HG03060 (cell line): ENCODE measurements around the gene ACAD10.
A peak's percentile ranks its signal among the peaks of the same experiment; 100 is the strongest.
"Not testable (repeated sequence)": the region's sequence is repeated elsewhere in the genome, so short reads cannot be mapped to it uniquely, and the experiment has no call there.

ENCODE experiments used
- ATAC-seq: cut with Tn5 transposase; IDR thresholded peaks from one replicate; pipeline ENCODE4 v1.9.1; 2021; ENCODE audit warnings: low read depth, moderate number of reproducible peaks; ENCODE audit not compliant: unreplicated experiment

The ACAD10 gene

DNA sequence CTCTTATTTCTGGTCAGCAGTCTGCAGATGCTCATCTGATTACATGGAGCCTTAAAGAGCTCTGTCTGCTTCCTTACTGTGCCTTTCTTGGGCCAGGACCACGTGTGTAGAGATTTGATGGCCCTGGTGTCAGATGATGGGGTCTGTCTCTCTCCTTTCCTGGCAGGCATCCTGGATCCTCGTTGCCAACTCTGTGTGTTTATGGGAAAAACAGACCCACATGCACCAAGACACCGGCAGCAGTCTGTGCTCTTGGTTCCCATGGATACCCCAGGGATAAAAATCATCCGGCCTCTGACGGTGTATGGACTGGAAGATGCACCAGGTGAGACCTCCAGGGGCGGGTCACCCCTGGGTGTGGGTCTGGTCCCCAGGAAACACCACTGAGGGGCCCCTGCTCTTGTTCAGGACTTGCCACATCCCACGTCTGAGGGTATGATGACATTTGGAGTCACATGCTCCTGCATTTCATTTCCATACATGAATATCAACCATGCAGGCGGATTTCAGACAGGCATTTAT, 62.4 kb downstream of the ACAD10 start:
- ATAC-seq: no peak

DNA sequence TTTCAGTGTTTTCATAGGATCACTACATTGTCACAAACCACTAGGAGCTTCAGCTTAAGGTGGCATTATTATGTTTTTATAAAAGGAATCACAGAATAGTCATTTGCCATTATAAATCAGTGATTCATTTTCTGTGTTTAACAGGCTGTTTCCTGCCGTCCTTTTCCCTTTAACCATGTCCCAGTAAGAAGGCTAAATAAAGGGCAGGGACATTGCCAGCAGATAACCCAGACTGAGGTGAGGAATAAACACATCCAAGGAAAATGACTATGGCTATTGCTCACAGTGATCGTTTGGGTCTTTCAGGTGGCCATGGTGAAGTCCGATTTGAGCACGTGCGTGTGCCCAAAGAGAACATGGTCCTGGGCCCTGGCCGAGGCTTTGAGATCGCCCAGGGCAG, 63.0 kb downstream of the ACAD10 start:
- ATAC-seq: no peak

DNA sequence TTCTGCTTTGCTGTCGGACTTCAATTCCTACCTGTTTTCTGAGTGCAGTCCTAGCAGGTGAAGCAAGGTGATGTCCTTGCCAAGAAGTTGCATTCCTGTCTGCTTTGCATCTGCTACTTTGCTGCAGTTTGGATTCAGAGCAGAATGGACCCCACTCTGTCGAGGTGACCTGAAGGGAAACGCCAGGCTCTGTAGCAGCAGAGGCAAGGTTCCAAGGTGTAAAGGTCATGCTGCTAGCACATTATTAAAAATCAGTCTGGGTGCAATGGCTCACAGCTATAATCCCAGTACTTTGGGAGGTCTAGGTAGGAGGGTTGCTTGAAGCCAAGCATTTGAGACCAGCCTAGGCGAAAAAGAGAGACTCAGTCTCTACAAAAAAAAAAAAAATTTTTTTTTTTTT, 63.5 kb downstream of the ACAD10 start:
- no peak for ATAC-seq

DNA sequence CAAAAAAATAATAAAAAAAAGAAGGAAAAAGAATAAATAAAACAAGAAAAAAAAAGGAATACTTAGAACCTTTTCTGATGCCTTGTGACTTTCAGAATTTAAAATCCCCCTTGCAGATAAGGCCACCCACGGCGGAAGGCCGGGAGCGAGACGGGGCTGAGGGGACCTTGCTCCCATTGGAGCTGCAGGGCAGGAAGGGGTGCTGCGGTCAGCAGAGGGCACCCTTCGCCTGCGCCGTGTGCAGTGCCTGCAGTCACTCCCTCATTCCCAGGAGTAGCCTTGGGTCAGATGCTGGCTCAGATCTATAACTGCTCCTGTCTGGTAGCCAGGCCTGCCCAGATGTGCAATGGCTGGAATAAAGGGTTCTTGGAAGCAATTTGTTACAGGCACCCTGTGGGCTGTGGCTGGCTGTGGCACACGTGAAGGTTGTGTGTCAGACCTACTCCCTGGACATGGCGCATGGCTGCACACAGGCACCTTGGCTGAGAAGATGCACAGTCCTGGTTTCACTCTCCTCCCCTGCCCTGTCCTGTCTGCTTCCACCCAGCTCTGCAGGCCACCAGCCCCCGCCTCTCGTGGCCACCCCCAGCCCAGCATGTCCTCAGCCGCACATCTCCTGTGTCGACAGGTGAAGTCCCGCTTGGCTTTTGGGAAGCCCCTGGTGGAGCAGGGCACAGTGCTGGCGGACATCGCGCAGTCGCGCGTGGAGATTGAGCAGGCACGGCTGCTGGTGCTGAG, 67.5 kb downstream of the ACAD10 start:
- no peak for ATAC-seq

DNA sequence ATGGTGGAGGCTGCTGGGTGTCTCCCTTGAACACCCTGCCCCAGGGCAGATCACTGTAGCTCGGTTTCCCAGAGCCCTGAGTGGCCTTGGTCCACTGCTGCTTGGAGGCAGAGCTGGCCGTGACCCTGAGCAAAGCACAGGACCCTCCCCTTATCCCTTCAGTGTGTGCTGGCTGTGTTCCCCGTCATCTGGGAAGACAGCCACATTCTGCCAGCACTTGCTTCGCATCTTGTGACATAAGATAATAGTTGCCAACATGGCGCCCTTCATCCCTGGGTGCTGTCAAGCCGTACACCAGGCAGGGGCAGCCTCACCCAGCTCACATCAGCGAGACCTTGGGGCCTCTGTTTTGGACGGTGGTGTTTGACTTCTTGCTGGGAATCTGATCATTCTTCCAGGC, 68.8 kb downstream of the ACAD10 start:
- no peak for ATAC-seq

DNA sequence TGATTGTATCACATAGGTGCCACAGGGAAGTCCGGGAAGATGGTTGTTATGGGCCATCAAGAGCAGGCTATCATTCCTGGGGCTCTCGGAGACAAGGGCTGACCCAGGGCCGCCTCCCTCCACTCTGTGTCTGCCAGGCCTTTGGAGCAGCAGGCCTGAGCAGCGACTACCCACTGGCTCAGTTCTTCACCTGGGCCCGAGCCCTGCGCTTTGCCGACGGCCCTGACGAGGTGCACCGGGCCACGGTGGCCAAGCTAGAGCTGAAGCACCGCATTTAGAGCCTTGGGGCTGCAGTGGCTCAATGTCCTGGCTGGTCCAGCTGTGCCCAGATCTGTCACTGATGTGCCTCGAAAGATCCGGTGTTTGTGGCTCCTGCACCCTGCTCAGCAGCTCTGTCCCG, 70.3 kb downstream of the ACAD10 start:
- ATAC-seq: no peak

DNA sequence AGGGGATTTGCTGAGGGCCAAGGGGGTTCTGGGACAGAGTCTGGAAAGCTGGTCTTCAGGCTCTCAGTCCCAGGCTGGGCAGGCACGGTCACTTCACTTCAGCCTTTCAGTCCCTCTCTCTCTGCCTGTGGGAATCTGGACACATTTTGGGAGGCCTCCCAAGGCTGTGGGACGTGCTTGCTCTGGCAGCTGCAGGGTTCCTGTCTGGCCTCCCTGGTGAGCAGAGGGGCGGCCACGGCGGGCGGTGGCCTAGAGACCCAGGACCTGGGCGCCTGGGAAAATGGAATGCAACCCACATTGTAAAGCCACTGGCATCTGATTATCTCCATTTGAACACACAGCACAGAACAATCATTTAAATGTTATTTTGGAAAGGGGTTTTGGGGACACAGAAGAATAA, 70.8 kb downstream of the ACAD10 start:
- ATAC-seq: no peak

DNA sequence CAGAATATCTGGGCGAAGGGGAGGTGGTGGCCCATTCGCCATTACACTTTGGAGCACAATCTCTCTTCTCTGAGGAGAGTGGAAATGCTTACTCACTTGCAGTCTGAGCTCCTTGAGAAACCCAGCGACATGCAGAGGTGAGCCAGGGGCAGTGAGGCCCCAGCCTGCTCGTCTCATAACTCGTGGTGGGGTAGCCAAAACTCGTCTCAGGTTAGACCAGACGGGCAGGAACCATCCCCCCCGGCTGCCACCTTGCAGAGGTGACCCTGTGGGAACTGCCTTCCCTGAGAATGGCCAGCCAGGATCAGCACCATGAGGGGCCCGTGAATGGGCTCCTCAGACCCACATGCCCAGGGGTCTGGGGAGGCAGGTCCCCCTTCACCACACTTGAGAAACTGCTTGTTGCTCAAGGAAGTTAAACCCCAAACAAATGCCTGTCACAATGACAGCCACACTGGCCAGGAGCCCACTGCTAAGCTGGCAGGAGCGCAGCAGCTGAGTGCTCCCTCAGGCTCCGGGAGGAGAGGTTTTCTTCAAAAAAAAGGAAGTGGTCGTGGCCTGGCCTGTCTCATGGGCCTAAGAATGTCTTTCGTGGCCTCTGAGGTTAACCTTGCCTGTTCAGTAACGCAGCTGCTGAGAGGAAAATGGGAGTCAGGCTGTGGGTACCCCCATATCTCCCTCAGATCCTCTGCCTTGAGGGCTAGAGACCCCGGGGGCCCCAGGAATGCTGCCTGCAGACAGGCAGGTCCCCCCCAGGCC, 71.7 kb downstream of the ACAD10 start:
- peak; percentile 41 for ATAC-seq

DNA sequence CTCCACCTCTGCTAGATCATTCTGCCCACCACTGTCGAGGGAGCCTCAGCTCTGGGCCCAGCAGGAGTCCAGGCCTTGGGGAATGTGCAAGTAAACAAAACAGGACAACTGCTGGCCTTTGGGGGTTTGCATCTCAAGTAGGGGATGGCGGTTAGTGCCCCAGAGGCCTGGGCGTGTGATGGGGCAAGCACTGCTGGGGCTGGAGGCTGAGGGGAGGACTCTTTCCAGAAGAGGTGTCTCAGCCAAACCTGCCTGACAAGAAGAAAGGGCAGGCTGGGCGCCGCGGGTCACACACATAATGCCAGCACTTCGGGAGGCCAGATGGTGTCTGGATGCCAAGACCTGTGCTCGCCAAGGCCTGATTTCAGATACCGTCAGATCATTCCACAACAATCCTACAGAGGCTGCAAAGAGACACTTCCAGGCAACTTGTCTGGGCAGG, 72.3 kb downstream of the ACAD10 start:
- no peak for ATAC-seq

DNA sequence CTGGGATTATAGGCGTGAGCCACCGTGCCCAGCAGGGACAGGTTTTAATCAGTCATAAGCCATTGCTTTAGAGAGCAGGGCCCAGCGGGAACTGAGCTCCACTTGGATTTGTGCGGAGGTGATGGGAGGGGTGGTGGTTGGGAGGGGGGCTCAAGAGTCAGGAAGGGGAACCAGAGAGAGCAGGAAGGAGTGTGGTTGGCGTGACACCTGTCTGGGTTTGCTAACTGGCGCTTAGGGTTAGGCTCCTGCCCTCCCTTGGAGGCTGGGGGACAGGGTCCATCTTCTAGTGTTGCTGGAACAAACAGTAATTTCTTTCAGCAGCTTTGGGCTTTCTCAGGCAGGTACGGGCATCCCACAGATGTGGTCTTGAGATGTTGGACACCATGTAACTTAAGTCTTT, 73.4 kb downstream of the ACAD10 start:
- no peak for ATAC-seq

DNA sequence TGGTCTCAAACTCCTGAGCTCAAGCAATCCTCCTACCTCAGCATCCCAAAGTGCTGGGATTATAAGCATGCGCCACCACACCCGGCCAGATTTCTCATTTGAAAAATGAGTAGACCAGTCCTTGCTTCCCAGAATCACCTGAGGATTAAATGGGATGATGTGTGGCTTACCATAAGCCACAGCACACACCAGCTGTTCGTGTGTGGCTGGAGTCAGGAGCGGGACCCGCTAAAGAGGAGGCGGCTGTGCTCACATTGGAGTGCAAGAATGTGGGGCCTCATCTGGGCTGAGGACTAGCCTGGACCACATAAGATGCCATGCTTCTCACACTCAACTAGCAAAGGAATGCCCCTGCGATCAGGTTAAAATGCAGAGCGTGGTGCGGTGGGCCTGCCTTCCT, 74.1 kb downstream of the ACAD10 start:
- no peak for ATAC-seq

DNA sequence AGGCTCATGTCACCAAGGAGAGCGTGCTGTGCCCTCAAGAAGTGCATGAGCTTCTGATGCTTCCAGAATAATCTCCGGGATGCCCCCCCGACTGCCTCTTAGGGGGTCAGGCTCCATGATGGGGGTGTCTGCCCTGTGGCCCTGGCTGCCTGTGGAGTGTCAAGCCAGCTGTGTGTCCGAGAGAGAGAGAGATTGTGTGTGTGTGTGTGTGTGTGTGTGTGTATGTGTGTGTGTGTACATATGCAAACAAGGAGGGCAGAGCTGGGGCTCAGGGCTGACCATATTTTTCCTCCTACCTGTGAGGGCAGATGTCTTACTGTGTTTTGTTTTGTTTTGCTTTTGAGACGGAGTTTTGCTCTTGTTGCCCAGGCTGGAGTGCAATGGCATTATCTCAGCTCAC, 75.2 kb downstream of the ACAD10 start:
- no peak for ATAC-seq

DNA sequence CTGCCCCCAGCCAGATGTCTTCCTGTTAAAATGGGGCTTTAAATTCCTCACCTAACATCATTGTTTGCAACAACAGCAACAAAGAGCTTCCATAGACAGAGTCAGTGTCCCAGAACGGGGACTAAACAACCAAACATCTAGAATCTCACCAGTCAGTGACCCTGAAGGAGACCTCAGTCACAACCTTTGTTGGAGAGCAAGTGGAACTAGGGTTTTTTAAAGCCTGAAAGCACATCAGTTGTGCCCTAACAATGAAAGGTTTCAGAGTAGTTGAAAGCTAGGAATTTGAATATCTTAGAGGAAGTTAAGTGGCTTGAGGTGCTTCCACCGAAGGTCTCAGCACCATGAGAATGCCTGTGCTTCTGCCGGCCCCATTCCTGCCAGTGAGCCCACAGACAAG, 75.9 kb downstream of the ACAD10 start:
- no peak for ATAC-seq

DNA sequence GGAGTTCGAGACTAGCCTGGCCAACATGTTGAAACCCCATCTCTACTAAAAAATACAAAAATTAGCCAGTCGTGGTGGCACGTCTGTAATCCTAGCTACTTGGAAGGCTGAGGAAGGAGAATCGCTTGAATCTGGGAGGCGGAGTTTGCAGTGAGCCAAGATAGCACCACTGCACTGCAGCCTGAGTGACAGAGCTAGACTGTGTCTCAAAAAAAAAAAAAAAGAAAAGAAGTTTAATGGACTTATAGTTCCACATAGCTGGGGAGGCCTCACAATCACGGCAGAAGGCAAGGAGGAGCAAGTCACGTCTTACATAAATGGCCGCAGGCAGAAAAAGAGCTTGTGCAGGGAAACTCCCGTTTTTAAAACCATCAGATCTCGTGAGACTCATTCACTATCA, 77.7 kb downstream of the ACAD10 start:
- not testable (repeated sequence) for ATAC-seq

DNA sequence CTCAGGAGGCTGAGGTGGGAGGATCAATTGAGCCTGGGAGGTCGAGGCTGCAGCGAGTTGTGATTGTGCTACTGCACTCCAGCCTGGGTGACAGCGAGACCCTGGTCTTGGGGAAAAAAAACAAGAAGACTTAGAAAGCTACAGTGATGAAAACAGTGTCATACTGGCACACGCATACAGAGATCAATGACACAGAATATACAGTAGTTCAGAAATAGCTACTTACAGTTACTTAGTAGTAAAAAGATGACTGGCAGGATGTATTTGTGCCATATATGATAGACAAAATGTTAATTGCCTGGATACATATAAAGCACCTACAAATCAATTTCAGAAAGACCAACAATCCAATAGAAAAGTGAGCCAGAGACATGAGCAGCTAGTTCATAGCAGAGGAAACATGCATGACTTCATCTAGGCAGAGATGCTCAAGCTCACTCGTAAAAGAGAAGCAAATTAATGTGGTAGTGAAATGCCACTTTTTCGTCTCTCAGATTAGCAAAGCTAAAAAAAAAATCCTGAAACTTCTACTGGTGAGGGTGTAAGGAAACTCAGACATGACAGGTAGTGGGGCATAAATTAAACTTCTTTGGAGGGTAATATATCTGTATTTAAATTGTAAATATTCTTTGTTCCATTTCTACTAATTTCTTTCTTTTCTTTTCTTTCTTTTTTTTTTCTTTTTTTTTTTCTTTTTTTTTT, 78.4 kb downstream of the ACAD10 start:
- peak; percentile 30 for ATAC-seq

DNA sequence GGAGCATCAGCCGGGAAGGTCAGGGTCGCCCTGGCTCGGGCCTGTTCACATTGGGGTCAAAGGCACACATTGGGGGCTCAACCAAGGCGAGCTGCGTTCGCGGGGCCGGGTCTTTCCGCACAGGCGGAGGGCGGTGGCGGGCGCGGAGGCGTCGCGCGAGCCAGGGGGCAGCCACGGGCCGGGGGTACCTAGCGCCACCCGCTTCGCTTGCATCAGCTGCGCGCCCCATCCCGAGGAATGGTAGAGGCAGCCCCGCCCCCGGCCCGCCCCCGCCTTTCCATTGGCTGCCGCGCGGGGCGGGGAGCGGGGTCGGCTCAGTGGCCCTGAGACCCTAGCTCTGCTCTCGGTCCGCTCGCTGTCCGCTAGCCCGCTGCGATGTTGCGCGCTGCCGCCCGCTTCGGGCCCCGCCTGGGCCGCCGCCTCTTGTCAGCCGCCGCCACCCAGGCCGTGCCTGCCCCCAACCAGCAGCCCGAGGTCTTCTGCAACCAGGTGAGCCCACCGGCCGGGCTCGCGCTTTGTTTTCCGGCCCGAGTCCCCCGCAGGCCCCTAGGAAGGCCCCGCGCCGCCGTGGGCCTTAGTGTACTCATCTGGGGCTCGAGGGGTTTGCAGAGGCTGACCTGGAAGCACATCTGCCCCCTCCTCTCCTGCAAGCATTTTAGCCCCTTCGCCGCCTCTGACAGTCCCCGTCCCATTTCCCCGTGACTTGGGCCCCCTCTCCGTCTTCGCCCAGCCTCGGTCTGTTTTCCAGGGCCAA, 80.9 kb downstream of the ACAD10 start, which contains the start of gene ALDH2:
Gene ALDH2 (plus strand): TSS at position 326 of the 754 bp plus-strand sequence. CDS start 50 bp downstream, at position 376.
- no peak for ATAC-seq

DNA sequence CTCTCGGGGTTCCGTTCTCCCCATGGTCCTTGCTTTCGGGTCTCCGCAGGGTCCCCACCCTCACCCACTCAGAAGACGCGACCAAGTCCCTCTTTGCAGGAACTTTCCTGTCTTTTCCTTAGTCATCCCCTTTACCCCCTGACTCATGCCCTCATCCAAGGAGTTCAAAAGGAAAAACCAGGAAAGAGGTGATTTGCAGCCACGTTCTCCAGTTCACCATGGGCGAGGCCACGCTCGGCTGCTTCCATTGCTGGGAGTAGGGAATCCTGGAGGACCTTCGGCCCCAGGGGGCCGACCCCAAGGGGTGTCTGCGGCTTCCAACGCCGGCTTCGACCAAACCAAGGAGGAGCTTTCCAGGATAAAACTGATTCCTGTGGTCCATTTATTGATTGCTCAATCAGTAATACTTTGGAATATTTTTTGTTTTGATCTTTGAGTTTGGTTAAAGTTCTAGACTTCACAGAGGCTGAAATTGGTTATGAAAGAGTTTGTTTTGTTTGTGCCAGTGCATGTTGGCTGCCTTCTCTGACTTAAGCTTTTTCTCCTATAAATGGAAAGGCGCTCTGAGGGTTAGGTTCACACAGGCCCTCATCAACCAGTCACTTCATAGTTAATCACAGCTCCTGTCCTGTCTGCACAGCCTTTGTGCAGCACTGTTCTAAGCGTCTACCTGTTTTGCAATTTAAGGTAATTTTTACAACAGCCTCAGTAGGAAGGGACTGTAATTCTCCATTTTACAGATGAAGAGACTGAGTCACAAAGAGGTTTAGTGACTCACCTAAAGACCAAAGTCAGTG, 81.7 kb downstream of the ACAD10 start:
- no peak for ATAC-seq

DNA sequence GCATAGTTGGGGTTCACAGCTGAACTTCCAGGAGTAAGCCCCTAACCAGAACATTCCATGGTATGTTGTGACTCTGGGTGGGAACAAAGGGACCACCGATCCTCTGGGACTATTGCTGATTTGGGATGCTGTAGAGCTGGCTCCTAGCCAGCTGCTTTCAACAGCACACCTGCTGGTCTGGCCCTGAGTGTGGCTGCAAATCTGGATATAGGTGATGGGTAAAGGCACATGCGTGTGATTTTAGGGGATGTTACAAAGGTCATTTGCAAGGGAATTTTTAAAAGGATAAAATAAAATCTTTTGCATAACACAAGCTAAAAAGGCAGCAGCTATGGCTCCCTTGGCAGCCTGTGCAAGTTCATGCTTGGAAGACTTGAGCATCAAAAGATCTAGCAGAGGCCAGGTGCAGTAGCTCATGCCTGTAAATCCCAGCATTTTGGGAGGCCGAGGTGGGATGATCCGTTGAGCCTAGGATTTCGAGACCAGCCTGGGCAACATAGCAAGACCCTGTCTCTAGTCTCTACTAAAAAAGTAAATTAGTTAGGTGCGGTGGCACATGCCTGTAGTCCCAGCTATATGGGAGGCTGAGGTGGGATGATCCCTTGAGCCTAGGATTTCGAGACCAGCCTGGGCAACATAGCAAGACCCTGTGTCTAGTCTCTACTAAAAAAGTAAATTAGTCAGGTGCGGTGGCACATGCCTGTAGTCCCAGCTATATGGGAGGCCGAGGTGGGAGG, 82.5 kb downstream of the ACAD10 start:
- ATAC-seq: no peak

DNA sequence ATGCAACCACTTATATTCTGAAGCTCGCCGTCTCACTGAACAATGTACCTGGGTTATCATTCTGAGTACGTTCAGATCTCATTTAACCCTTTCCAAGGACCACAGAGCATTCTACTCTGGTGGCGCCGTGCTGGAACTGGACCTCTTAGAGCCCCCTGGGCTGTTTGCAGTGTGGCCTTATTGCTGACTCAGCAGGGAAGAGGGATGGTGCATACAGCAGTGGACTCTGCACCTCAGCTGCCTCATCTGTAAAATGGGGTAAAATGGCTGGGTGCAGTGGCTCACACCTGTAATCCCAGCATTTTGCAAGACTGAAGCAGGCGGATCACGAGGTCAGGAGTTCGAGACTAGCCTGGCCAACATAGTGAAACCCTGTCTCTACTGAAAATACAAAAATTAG, 83.7 kb downstream of the ACAD10 start:
- ATAC-seq: no peak
